A673 (cell line): ENCODE measurements around the gene ICAM3. TPM values are rescaled to one million over a fixed set of nuclear protein-coding genes. Genes with fewer than 3 reads are reported as not detected.
A peak's percentile ranks its signal among the peaks of the same experiment; 100 is the strongest.

ENCODE experiments used
- BruUV-seq: library from RNA; stranded (reverse); fragments of 400-500 nt; replicated peaks from 2 replicates; lab custom pipeline; 2021; lab: Mats Ljungman, UMichigan
- CTCF ChIA-PET: fragments of 300-600 bp; sonication (Branson Sonifier 250); formaldehyde crosslinking; loops from one replicate; lab custom pipeline; 2022; ENCODE audit warnings: antibody characterized with exemption; lab: Charles Lee
- POLR2A ChIA-PET: fragments of 300-600 bp; sonication (Branson Sonifier 250); formaldehyde crosslinking; loops from one replicate; lab custom pipeline; 2022; ENCODE audit warnings: antibody characterized with exemption; ENCODE audit not compliant: low non-redundant PET; lab: Charles Lee
- DNase-seq: peaks from one replicate; pipeline ENCODE4 v3.0.0-alpha.2; 2015; ENCODE audit warnings: low spot score
- H3K27ac ChIP-seq: fragments of 200-600 bp; sonication (generic); 2 replicates; pipeline ENCODE4 v1.5.1; 2016; ENCODE audit warnings: mixed run types, low read depth, mild to moderate bottlenecking, mixed read lengths, antibody characterized with exemption, low read length; ENCODE audit not compliant: poor library complexity, severe bottlenecking
- H3K27me3 ChIP-seq: fragments of 200-600 bp; sonication (generic); replicated peaks from 2 replicates; pipeline ENCODE4 v1.6.1; 2017; ENCODE audit warnings: mixed run types, low read depth, mild to moderate bottlenecking, mixed read lengths, antibody characterized with exemption, low read length; ENCODE audit not compliant: insufficient read depth, poor library complexity
- H3K36me3 ChIP-seq: fragments of 200-600 bp; sonication (generic); 2 replicates; pipeline ENCODE4 v1.6.1; 2016; ENCODE audit warnings: mixed run types, mild to moderate bottlenecking, mixed read lengths, antibody characterized with exemption, low read length; ENCODE audit not compliant: insufficient read depth, poor library complexity, severe bottlenecking
- H3K4me1 ChIP-seq: fragments of 200-600 bp; sonication (generic); 2 replicates; pipeline ENCODE4 v1.6.1; 2017; ENCODE audit warnings: mixed run types, mild to moderate bottlenecking, mixed read lengths, antibody characterized with exemption, low read length; ENCODE audit not compliant: insufficient read depth, poor library complexity, severe bottlenecking
- H3K4me3 ChIP-seq: fragments of 200-600 bp; sonication (generic); 2 replicates; pipeline ENCODE4 v1.5.1; 2016; ENCODE audit warnings: low read depth, mixed run types, mild to moderate bottlenecking, mixed read lengths, low read length; ENCODE audit not compliant: poor library complexity, severe bottlenecking
- H3K9me3 ChIP-seq: fragments of 200-600 bp; sonication (generic); 2 replicates; pipeline ENCODE4 v1.6.1; 2016; ENCODE audit warnings: mixed run types, low read depth, mild to moderate bottlenecking, mixed read lengths, antibody characterized with exemption, low read length; ENCODE audit not compliant: poor library complexity, severe bottlenecking
- CTCF ChIP-seq: fragments of 300-800, 200-600 bp; sonication (generic); conservative IDR thresholded peaks from 2 replicates; pipeline ENCODE4 v1.5.1; 2017; ENCODE audit warnings: low read depth, mild to moderate bottlenecking, antibody characterized with exemption, low read length, moderate library complexity, mixed read lengths
- EZH2 ChIP-seq: fragments of 200-600 bp; sonication (generic); IDR thresholded peaks from 2 replicates; pipeline ENCODE4 v1.6.1; 2017; ENCODE audit warnings: borderline replicate concordance, low read depth, mild to moderate bottlenecking, mixed read lengths, antibody characterized with exemption, low read length; ENCODE audit not compliant: poor library complexity, severe bottlenecking
- intact Hi-C: fragments of 100-400 bp; cut with micrococcal nuclease; formaldehyde crosslinking; loops from one replicate; pipeline ENCODE4 v1.10.0; 2022; ENCODE audit not compliant: unreplicated experiment
- total RNA-seq: library from RNA; stranded (reverse); gene quantifications from 2 replicates; pipeline ENCODE4 v1.2.3, GENCODE V29; 2021

Gene ICAM3
- total RNA-seq, 1 experiment from 2014 or later = 3.2 TPM

GRCh38 chr19:10295847-10296591 is 43.4 kb downstream of the ICAM3 start:
- no TSS peak for BruUV-seq
- Histone ChIP-seq H3K27ac (no peak overlapping the region), H3K9me3 (no peaks in the 10 kb centered on the region), H3K36me3 (no peaks in the 10 kb centered on the region), H3K27me3 (peaks cover 38% of the 10 kb centered on the region), H3K4me3 (peak overlapping the region; percentile 12), H3K4me1 (peaks cover 23% of the 10 kb centered on the region)
- POLR2A ChIA-PET = no interaction called here
- CTCF ChIA-PET = no interaction called here
- intact Hi-C loops = no loop called here
- no peak for TF ChIP-seq EZH2
- TF ChIP-seq CTCF = no peak
- DNase-seq = no peak

- H3K36me3 ChIP-seq = no peaks in the 10 kb centered on the region
- H3K27ac ChIP-seq = no peak overlapping the region
- no peak for TF ChIP-seq EZH2
- no peak for TF ChIP-seq CTCF
- intact Hi-C loops = no loop called here
- H3K4me3 ChIP-seq = peak overlapping the region; percentile 12
- CTCF ChIA-PET = no interaction called here
- H3K4me1 ChIP-seq = peaks cover 29% of the 10 kb centered on the region
- POLR2A ChIA-PET = no interaction called here
- DNase-seq = no peak
- H3K27me3 ChIP-seq = peaks cover 38% of the 10 kb centered on the region
- H3K9me3 ChIP-seq = no peaks in the 10 kb centered on the region
- BruUV-seq = no TSS peak
These were observed 44.0 kb downstream of the ICAM3 start for GRCh38 chr19:10295305-10295846.

- no TSS peak for BruUV-seq
- Histone ChIP-seq H3K9me3 (no peaks in the 10 kb centered on the region), H3K4me3 (no peak overlapping the region), H3K4me1 (peaks cover 36% of the 10 kb centered on the region), H3K27me3 (peaks cover 38% of the 10 kb centered on the region), H3K27ac (no peak overlapping the region), H3K36me3 (no peaks in the 10 kb centered on the region)
- ChIA-PET POLR2A (no interaction called here), CTCF (no interaction called here)
- no peak for TF ChIP-seq EZH2
- peak; percentile 26; the same call in 1 of the 2 replicates for TF ChIP-seq CTCF
- DNase-seq = no peak
- intact Hi-C loops = no loop called here
These were observed 45.1 kb downstream of the ICAM3 start for GRCh38 chr19:10294368-10294697.
